Ovary (tissue), 10 donors: ENCODE measurements around the gene CARM1. TPM values are rescaled to one million over a fixed set of nuclear protein-coding genes. Genes with fewer than 3 reads are reported as not detected.

ENCODE experiments used
- DNase-seq, 5 donors: peaks; one replicate each; pipeline ENCODE4 v3.0.0-alpha.2; 2019 to 2020
- H3K27ac ChIP-seq, 2 donors: fragments of 200-600 bp; one replicate each; pipeline versions ENCODE4 v1.5.1 to v1.8.0; 2019 to 2022
- H3K27me3 ChIP-seq: fragments of 200-600 bp; one replicate; pipeline ENCODE4 v1.8.0; 2022
- H3K36me3 ChIP-seq: fragments of 200-600 bp; sonication (generic); one replicate; pipeline ENCODE4 v1.5.1; 2019
- H3K4me1 ChIP-seq: one replicate; pipeline ENCODE4 v1.8.1; 2013; ENCODE audit warnings: mild to moderate bottlenecking, moderate library complexity; ENCODE audit not compliant: insufficient read depth
- H3K4me3 ChIP-seq: fragments of 200-600 bp; sonication (generic); one replicate; pipeline ENCODE4 v1.5.1; 2017
- H3K9me3 ChIP-seq, 2 donors: fragments of 200-600 bp in 1 of 2; sonication (generic) in 1 of 2; one replicate each; pipeline versions ENCODE4 v1.5.1 to v1.8.1; 2013 to 2019; ENCODE audit warnings: mild to moderate bottlenecking in 1 of 2, moderate library complexity in 1 of 2
- CTCF ChIP-seq, 3 donors: fragments of 450-650 bp in 2 of 3; fragments of 200-600 bp in 1 of 3; IDR thresholded peaks; one replicate each; pipeline versions ENCODE4 v1.5.1 to v1.8.0; 2016 to 2022; ENCODE audit warnings: antibody characterized with exemption in 3 of 3, mild to moderate bottlenecking in 1 of 3
- EP300 ChIP-seq: sonication (generic); formaldehyde crosslinking; IDR thresholded peaks from one replicate; pipeline ENCODE4 v1.6.1; 2017; ENCODE audit warnings: antibody characterized with exemption
- POLR2A ChIP-seq: fragments of 450-650 bp; IDR thresholded peaks from one replicate; pipeline ENCODE4 v1.6.1; 2017; ENCODE audit warnings: antibody characterized with exemption, mild to moderate bottlenecking, moderate library complexity
- WGBS, 3 donors: extraction: QIAGEN DNeasy Blood & Tissue Kit in 1 of 3; methylation state at CpG; one replicate each; pipeline versions ENCODE4 v1.1.5 to v1.1.7; 2013 to 2017; 5-methylcytosine and 5-hydroxymethylcytosine counted together
- intact Hi-C, 4 donors: fragments of 100-400 bp; cut with DNase I; formaldehyde crosslinking; loops; one replicate each; pipeline versions ENCODE4 v1.11.0 to v1.15.1; 2022 to 2023
- long read RNA-seq, 3 donors: library from polyadenylated mRNA in 2 of 3; unstranded in 2 of 3; transcript quantifications; one replicate each; pipeline ENCODE4 v2.0.0 and lab custom pipeline, GENCODE V29; 2021 to 2026
- polyA plus RNA-seq, 2 donors: library from polyadenylated mRNA; stranded (reverse); fragments of 200-250 nt in 1 of 2; fragments of 350-450 nt in 1 of 2; fragmentation: Illumina TruSeq in 1 of 2; extraction: RNeasy Lipid Tissue Mini Kit (QIAGEN cat#74804) in 1 of 2; gene quantifications; one replicate each; pipeline ENCODE4 v1.2.3, GENCODE V29; 2013 to 2014
- total RNA-seq, 7 donors: library from RNA; depleted of rRNA in 2 of 7; stranded (reverse); fragments of >200 nt in 2 of 7; fragmentation: NEBNext Ultra II Directional in 3 of 7; extraction: Animal tissue kit (Norgen Biotek cat#: 25700) in 3 of 7; gene quantifications; one replicate each; pipeline versions ENCODE4 v1.1.0 to v1.2.4, GENCODE V29; 2016 to 2023
- donor health status: DM: no; HTN: no; CAD: no; lungs with moderate emphysema.
- donor health status: DM: no; HTN: no; CAD: no.
- donor health status: Bipolar disorder and iron deficiency.
- donor health status: DM: yes; HTN: yes; CAD: no.
- donor health status: DM: no; HTN: no; CAD: no.
- donor health status: DM: yes; HTN: yes; CAD: no.

CARM1 gene
- total RNA-seq (10 to 100 TPM; 10.1 to 42.1 (median 39.8) TPM), polyA plus RNA-seq (10 to 100 TPM; 14.7 to 26.6 TPM)
- long read RNA-seq, donor 1, partial matches to known transcripts = 11 of 16 reads
- long read RNA-seq, donor 1, other reads (novel, unspliced or antisense) = 5 of 16 reads
- long read RNA-seq, donor 2, transcript CARM1-201 (16 exons, 3,330 nt) = major isoform, 6 of 38 reads
- long read RNA-seq, donor 2, partial matches to known transcripts = 18 of 38 reads
- long read RNA-seq, donor 2, other reads (novel, unspliced or antisense) = 12 of 38 reads
- long read RNA-seq, donor 3, transcript CARM1-201 (16 exons, 3,330 nt) = minor isoform, 11 of 134 reads
- long read RNA-seq, donor 3, transcript CARM1-202 (15 exons, 2,722 nt) = major isoform, 84 of 134 reads
- long read RNA-seq, donor 3, partial matches to known transcripts = 4 of 134 reads
- long read RNA-seq, donor 3, other reads (novel, unspliced or antisense) = 35 of 134 reads

GRCh38 chr19:10870955-10871603 lies at the start of gene CARM1:
CARM1 (plus strand) TSS chr19:10871553; CDS start chr19:10871703, 150 bp downstream.
- no peaks in the 10 kb centered on the region for H3K9me3 ChIP-seq
- no peaks in the 10 kb centered on the region for H3K4me1 ChIP-seq
- WGBS, 3 donors = 0% methylated on average over 13 to 98 of the region's 99 CpGs
- peak within 1 kb of the TSS; percentile 67 for H3K4me3 ChIP-seq
- peak within 1 kb of the TSS; percentile 70 to 78 for H3K27ac ChIP-seq
- peak; percentile 99 to 100 (median 100) for DNase-seq
- H3K36me3 ChIP-seq = no peaks in the 10 kb centered on the region
- H3K27me3 ChIP-seq = no peaks in the 10 kb centered on the region
- intact Hi-C loops = loop anchor here in 2 of 4 donors (5.0 to 10.0 kb wide), 2 partner anchors 54 to 56 kb away; partner anchors contain the start of genes TIMM29 (in 2 of the 2) and YIPF2 (in 2 of the 2)
- no peak for TF ChIP-seq POLR2A
- peak; percentile 26 to 97 (median 94) for TF ChIP-seq CTCF (IDR thresholded peaks at IDR 0.05)

GRCh38 chr19:10823690-10824089 lies 47.7 kb upstream of the CARM1 start:
- WGBS, 3 donors = 83 to 86% (median 84%) methylated on average over 9 to 12 of the region's 12 CpGs
- H3K4me3 ChIP-seq = no peak overlapping the region
- TF ChIP-seq POLR2A = no peak
- no peak for TF ChIP-seq CTCF (IDR thresholded peaks at IDR 0.05)
- no peak for TF ChIP-seq EP300
- H3K9me3 ChIP-seq = no peaks in the 10 kb centered on the region
- intact Hi-C loops = no loop called here
- no peak overlapping the region for H3K27ac ChIP-seq
- H3K36me3 ChIP-seq = no peaks in the 10 kb centered on the region
- no peak for DNase-seq
- no peaks in the 10 kb centered on the region for H3K4me1 ChIP-seq
- no peaks in the 10 kb centered on the region for H3K27me3 ChIP-seq

GRCh38 chr19:10826231-10826630 lies 45.1 kb upstream of the CARM1 start:
- H3K36me3 ChIP-seq = no peaks in the 10 kb centered on the region
- 92 to 93% (median 93%) methylated on average over 7 of the region's 7 CpGs for whole genome bisulfite sequencing, 3 donors
- H3K9me3 ChIP-seq = no peaks in the 10 kb centered on the region
- TF ChIP-seq EP300 = no peak
- no peak for TF ChIP-seq POLR2A
- TF ChIP-seq CTCF (IDR thresholded peaks at IDR 0.05) = no peak
- no peak overlapping the region for H3K4me3 ChIP-seq
- intact Hi-C loops = no loop called here
- H3K27me3 ChIP-seq = no peaks in the 10 kb centered on the region
- H3K27ac ChIP-seq = no peak overlapping the region
- no peak for DNase-seq
- no peaks in the 10 kb centered on the region for H3K4me1 ChIP-seq

- Histone ChIP-seq H3K4me3 (no peak overlapping the region), H3K4me1 (no peaks in the 10 kb centered on the region), H3K36me3 (no peaks in the 10 kb centered on the region), H3K27me3 (no peaks in the 10 kb centered on the region), H3K27ac (no peak overlapping the region), H3K9me3 (no peaks in the 10 kb centered on the region)
- 83 to 86% (median 85%) methylated on average over 6 of the region's 6 CpGs for WGBS, 3 donors
- intact Hi-C loops = no loop called here
- no peak for DNase-seq
- TF ChIP-seq EP300 (no peak), POLR2A (no peak), CTCF (IDR thresholded peaks at IDR 0.05) (no peak)
Measured at GRCh38 chr19:10826846-10827245, 44.5 kb upstream of the CARM1 start.
